Endothelial cell of umbilical vein (primary cell): ENCODE data around the gene PCNX1. TPM values are rescaled to one million over a fixed set of nuclear protein-coding genes. Genes with fewer than 3 reads are reported as not detected.

ENCODE experiments used
- BruUV-seq: library from RNA; stranded (reverse); fragments of 400-500 nt; replicated peaks from 2 replicates; lab custom pipeline; 2021; lab: Mats Ljungman, UMichigan
- CTCF ChIA-PET: fragments of 300-600, 350-600 bp; sonication (Branson Sonifier 250); formaldehyde crosslinking; loops from one replicate; lab custom pipeline; 2021; ENCODE audit warnings: antibody characterized with exemption, inconsistent platforms; lab: Charles Lee
- POLR2A ChIA-PET: fragments of 300-600, 350-600 bp; sonication (Branson Sonifier 250); formaldehyde crosslinking; loops from one replicate; lab custom pipeline; 2021; ENCODE audit warnings: antibody characterized with exemption, inconsistent platforms; lab: Charles Lee
- DNase-seq: peaks from one replicate; pipeline ENCODE4 v3.0.0-alpha.2; 2011; ENCODE audit warnings: low read depth, low spot score
- FAIRE-seq: peaks from 2 replicates; lab custom pipeline; 2011; peaks lifted over from hg19 to GRCh38; lab: Jason Lieb, UNC
- H2AFZ ChIP-seq: 2 replicates; pipeline ENCODE4 v1.6.0; 2012; ENCODE audit warnings: low read depth, low read length, control low read depth, inconsistent platforms
- H3K27ac ChIP-seq: 2 replicates; pipeline ENCODE4 v1.5.1; 2011; ENCODE audit warnings: low read depth, mild to moderate bottlenecking, control low read depth, low read length, moderate library complexity; ENCODE audit not compliant: insufficient read depth
- H3K27me3 ChIP-seq, 2 experiments: 2 replicates each; pipeline versions ENCODE4 v1.6.0 to v1.6.1; 2011; ENCODE audit warnings: low read length in 2 of 2, mixed read lengths in 1 of 2; ENCODE audit not compliant: control insufficient read depth in 2 of 2, insufficient read depth in 2 of 2
- H3K36me3 ChIP-seq, 2 experiments: 2 replicates in 1 of 2; 3 replicates in 1 of 2; pipeline ENCODE4 v1.5.1; 2011; ENCODE audit warnings: low read length in 2 of 2, mild to moderate bottlenecking in 1 of 2, moderate library complexity in 1 of 2; ENCODE audit not compliant: control insufficient read depth in 2 of 2, insufficient read depth in 2 of 2; ENCODE audit errors: extremely low read depth in 1 of 2
- H3K4me1 ChIP-seq: 3 replicates; pipeline ENCODE4 v1.5.1; 2011; ENCODE audit warnings: mild to moderate bottlenecking, low read length; ENCODE audit not compliant: control insufficient read depth, insufficient read depth; ENCODE audit errors: extremely low read depth
- H3K4me2 ChIP-seq: 2 replicates; pipeline ENCODE4 v1.6.1; 2011; ENCODE audit warnings: low read length, control low read depth, mixed read lengths; ENCODE audit not compliant: insufficient read depth
- H3K4me3 ChIP-seq, 3 experiments: fragments of 200-600 bp in 1 of 3; sonication (generic), shearing (Covaris generic) in 1 of 3; replicated peaks in 1 of 3; 2 replicates each; pipeline ENCODE4 v1.5.1; 2011 to 2016; ENCODE audit warnings: control low read depth in 3 of 3, low read length in 3 of 3, mild to moderate bottlenecking in 2 of 3, inconsistent platforms in 1 of 3, low read depth in 1 of 3, moderate library complexity in 1 of 3; ENCODE audit not compliant: insufficient read depth in 1 of 3
- H3K79me2 ChIP-seq: 2 replicates; pipeline ENCODE4 v1.6.0; 2012; ENCODE audit warnings: low read length, inconsistent platforms; ENCODE audit not compliant: control insufficient read depth, insufficient read depth
- H3K9ac ChIP-seq: replicated peaks from 2 replicates; pipeline ENCODE3; 2011; ENCODE audit warnings: low read length, control low read depth; ENCODE audit not compliant: insufficient read depth; ENCODE audit errors: extremely low read depth
- H3K9me1 ChIP-seq: replicated peaks from 3 replicates; pipeline ENCODE4 v1.6.0; 2011; ENCODE audit warnings: mild to moderate bottlenecking, low read length; ENCODE audit not compliant: control insufficient read depth, insufficient read depth; ENCODE audit errors: extremely low read depth
- H3K9me3 ChIP-seq: replicated peaks from 2 replicates; pipeline ENCODE4 v1.5.1; 2012; ENCODE audit warnings: low read length, inconsistent platforms; ENCODE audit not compliant: control insufficient read depth, insufficient read depth
- H4K20me1 ChIP-seq: replicated peaks from 2 replicates; pipeline ENCODE3; 2011; ENCODE audit warnings: mild to moderate bottlenecking, low read length; ENCODE audit not compliant: control insufficient read depth, insufficient read depth; ENCODE audit errors: extremely low read depth
- EZH2 ChIP-seq: IDR thresholded peaks from 2 replicates; pipeline ENCODE4 v1.6.1; 2012; ENCODE audit warnings: borderline replicate concordance, low read depth, mild to moderate bottlenecking, moderate library complexity, low read length, inconsistent platforms; ENCODE audit not compliant: severe bottlenecking
- GATA2 ChIP-seq: IDR thresholded peaks from 2 replicates; pipeline ENCODE4 v1.7.0; 2011; ENCODE audit warnings: low read depth, mild to moderate bottlenecking, moderate library complexity, mixed read lengths, low read length; ENCODE audit not compliant: insufficient read length, insufficient read depth
- MAX ChIP-seq: IDR thresholded peaks from 2 replicates; pipeline ENCODE4 v1.6.1; 2011; ENCODE audit not compliant: insufficient read depth, insufficient read length
- POLR2AphosphoS5 ChIP-seq: IDR thresholded peaks from 2 replicates; pipeline ENCODE4 v1.6.1; 2012; ENCODE audit warnings: low read depth, mild to moderate bottlenecking, control low read depth, low read length, moderate library complexity; ENCODE audit not compliant: insufficient read depth
- dilution Hi-C: fragments of 300-500 bp; cut with MboI; formaldehyde crosslinking; loops from one replicate; pipeline ENCODE4 v1.15.0; 2019; ENCODE audit warnings: low sequenced_read_pairs; ENCODE audit not compliant: extremely low pct_ligation_motif_present
- intact Hi-C: fragments of 100-400 bp; cut with micrococcal nuclease; formaldehyde crosslinking; loops from one replicate; pipeline ENCODE4 v1.10.0; 2022
- polyA plus RNA-seq, 4 experiments: library from polyadenylated mRNA; depleted of rRNA in 3 of 4; stranded (reverse) in 3 of 4; unstranded in 1 of 4; fragments of >200 nt; gene quantifications; 2 replicates each; pipeline versions ENCODE4 v1.2.1 to v1.2.3, GENCODE V29; 2011 to 2012; ENCODE audit warnings: missing spikeins in 1 of 4
- small RNA-seq: library from RNA; depleted of rRNA; stranded (forward); fragments of <200 nt; gene quantifications from one replicate; pipeline ENCODE3, GENCODE V24; 2012; ENCODE audit warnings: low replicate concordance, low read depth; ENCODE audit not compliant: insufficient read depth, insufficient read length
- total RNA-seq: library from RNA; stranded (reverse); gene quantifications from 2 replicates; pipeline ENCODE4 v1.2.3, GENCODE V29; 2021

Gene PCNX1
- total and polyA plus RNA-seq, 2 donors (not counting 3 experiments of a cell fraction or from before 2014, with no cell fraction given): 21.4 to 40.5 TPM

GRCh38 chr14:71163050-71163841 is 256.0 kb downstream of the PCNX1 start:
- TF ChIP-seq GATA2: no peak
- no peaks in the 10 kb centered on the region for H3K4me1 ChIP-seq
- H3K4me3 ChIP-seq: no peak overlapping the region
- BruUV-seq: no TSS peak
- H3K27ac ChIP-seq: no peak overlapping the region
- dilution Hi-C loops (no loop called here), intact Hi-C loops (no loop called here)
- ChIA-PET POLR2A (no interaction called here), CTCF (interaction anchor here (1.2 to 2.1 kb wide), 2 partner anchors 10 to 23 kb away, joined by 3 to 9 read pairs; no protein-coding TSS in a partner anchor)
- H3K79me2 ChIP-seq: no peaks in the 10 kb centered on the region
- H3K9ac ChIP-seq: no peak overlapping the region
- no peaks in the 10 kb centered on the region for H3K9me1 ChIP-seq
- H3K27me3 ChIP-seq: peaks cover 0 to 1% of the 10 kb centered on the region in 2 experiments
- H3K4me2 ChIP-seq: no peak overlapping the region
- H4K20me1 ChIP-seq: no peaks in the 10 kb centered on the region
- H3K9me3 ChIP-seq: no peaks in the 10 kb centered on the region
- FAIRE-seq (no peak), DNase-seq (no peak)
- no peaks in the 10 kb centered on the region for H3K36me3 ChIP-seq
- no peak overlapping the region for H2AFZ ChIP-seq

- CTCF ChIA-PET: interaction anchor here (1.0 to 2.8 kb wide), 5 partner anchors 11 to 589 kb away, joined by 3 to 12 read pairs (median 5); no protein-coding TSS in a partner anchor
- TF ChIP-seq POLR2AphosphoS5: no peak
- no peak for TF ChIP-seq GATA2
- no peak for TF ChIP-seq EZH2
- TF ChIP-seq MAX: no peak
Measured at GRCh38 chr14:71163842-71164629, 256.8 kb downstream of the PCNX1 start.

More at GRCh38 chr14:71163842-71164629, 256.8 kb downstream of the PCNX1 start:
- Histone ChIP-seq H3K27me3 (peaks cover 0 to 1% of the 10 kb centered on the region in 2 experiments), H2AFZ (no peak overlapping the region), H3K4me2 (no peak overlapping the region), H3K4me3 (no peak overlapping the region), H3K36me3 (no peaks in the 10 kb centered on the region), H3K9ac (no peak overlapping the region), H4K20me1 (no peaks in the 10 kb centered on the region), H3K9me1 (no peaks in the 10 kb centered on the region), H3K27ac (no peak overlapping the region), H3K9me3 (no peaks in the 10 kb centered on the region), H3K79me2 (no peaks in the 10 kb centered on the region), H3K4me1 (no peaks in the 10 kb centered on the region)
- BruUV-seq: no TSS peak
- POLR2A ChIA-PET: no interaction called here
- FAIRE-seq (no peak), DNase-seq (no peak)
- intact Hi-C loops (no loop called here), dilution Hi-C loops (no loop called here)

Small RNA genes within 50 kb of the gene (small RNA-seq; reads per million reads assigned to genes)
- gene AC005230.1 (not detected), gene GTF3AP2 (not detected)

Other genes starting within 250 kb of the PCNX1 start
- 0.05 and 0.11 TPM in 2 replicates for gene MAP3K9, start 97.9 kb upstream of the PCNX1 start, total RNA-seq
- 0.06 and 0.08 TPM in 2 replicates for gene MAP3K9, start 97.9 kb upstream of the PCNX1 start, polyA plus RNA-seq